ENCODE measurements around the gene KLHL8. TPM values are rescaled to one million over a fixed set of nuclear protein-coding genes. Genes with fewer than 3 reads are reported as not detected.

KLHL8 gene
- total and polyA plus RNA-seq, 12 donors = 2.1 to 14.8 (median 8.9) TPM

- no peaks in the 10 kb centered on the region for H3K36me3 ChIP-seq (replicated peaks in 1 of 2)
- DNase-seq = no peak
- 52 to 61% (median 56%) methylated on average over 1 of the region's 1 CpG for WGBS, 4 donors
- H3K27ac ChIP-seq = no peak overlapping the region
- no peaks in the 10 kb centered on the region for H3K9me3 ChIP-seq (replicated peaks in 1 of 3)
- no peak overlapping the region for H3K4me3 ChIP-seq
- no peaks in the 10 kb centered on the region for H3K27me3 ChIP-seq
- H3K4me1 ChIP-seq (replicated peaks in 1 of 2) = peaks cover 0 to 45% of the 10 kb centered on the region in 2 donors
- intact Hi-C loops (cut with DNase I) = no loop called here
- TF ChIP-seq POLR2A (IDR thresholded peaks at IDR 0.05) = no peak
- TF ChIP-seq, protein P1, sequence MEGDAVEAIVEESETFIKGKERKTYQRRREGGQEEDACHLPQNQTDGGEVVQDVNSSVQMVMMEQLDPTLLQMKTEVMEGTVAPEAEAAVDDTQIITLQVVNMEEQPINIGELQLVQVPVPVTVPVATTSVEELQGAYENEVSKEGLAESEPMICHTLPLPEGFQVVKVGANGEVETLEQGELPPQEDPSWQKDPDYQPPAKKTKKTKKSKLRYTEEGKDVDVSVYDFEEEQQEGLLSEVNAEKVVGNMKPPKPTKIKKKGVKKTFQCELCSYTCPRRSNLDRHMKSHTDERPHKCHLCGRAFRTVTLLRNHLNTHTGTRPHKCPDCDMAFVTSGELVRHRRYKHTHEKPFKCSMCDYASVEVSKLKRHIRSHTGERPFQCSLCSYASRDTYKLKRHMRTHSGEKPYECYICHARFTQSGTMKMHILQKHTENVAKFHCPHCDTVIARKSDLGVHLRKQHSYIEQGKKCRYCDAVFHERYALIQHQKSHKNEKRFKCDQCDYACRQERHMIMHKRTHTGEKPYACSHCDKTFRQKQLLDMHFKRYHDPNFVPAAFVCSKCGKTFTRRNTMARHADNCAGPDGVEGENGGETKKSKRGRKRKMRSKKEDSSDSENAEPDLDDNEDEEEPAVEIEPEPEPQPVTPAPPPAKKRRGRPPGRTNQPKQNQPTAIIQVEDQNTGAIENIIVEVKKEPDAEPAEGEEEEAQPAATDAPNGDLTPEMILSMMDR (IDR thresholded peaks at IDR 0.05) = no peak
These were observed 3.9 kb downstream of the KLHL8 start for GRCh38 chr4:87216469-87216868.

DNA sequence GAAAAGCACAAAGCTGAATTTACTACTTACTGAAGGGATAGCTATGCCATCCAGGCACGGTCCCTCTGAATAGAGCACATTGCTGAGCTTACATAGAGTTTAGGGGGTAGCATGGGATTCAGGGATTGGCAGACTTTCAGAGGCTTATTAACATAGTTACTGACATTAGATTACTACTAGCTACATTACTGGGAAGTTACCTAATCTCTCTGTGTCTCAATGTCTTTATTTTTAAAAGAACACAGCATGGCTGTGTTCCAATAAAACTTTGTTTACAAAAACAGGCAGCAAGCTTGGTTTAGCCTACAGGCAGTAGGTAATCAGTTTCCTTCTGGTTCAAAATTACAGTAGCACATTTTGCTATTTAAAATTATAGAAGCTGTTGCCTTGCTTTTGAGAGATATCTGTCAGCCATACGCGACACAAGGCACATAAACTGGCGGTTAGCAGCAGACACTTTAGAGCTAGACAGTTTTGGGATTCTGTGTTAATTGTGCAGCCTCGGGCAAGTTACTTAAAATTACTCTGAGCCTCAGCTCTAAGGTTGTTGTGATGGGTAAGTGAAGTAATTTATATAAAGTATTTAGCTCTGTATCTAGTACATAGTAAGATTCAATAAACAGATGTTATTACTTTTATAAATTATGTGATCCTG, 6.9 kb downstream of the KLHL8 start:
- DNase-seq = no peak
- peaks cover 0 to 43% of the 10 kb centered on the region in 2 donors for H3K4me1 ChIP-seq (replicated peaks in 1 of 2)
- H3K4me3 ChIP-seq = no peak overlapping the region
- H3K27me3 ChIP-seq = no peaks in the 10 kb centered on the region
- no peaks in the 10 kb centered on the region for H3K36me3 ChIP-seq (replicated peaks in 1 of 2)
- intact Hi-C loops (cut with DNase I) = no loop called here
- no peak for TF ChIP-seq POLR2A (IDR thresholded peaks at IDR 0.05)
- TF ChIP-seq, protein P1 (IDR thresholded peaks at IDR 0.05) = no peak
- no peaks in the 10 kb centered on the region for H3K9me3 ChIP-seq (replicated peaks in 1 of 3)
- no peak overlapping the region for H3K27ac ChIP-seq
- WGBS, 4 donors = 86 to 90% (median 89%) methylated on average over 5 of the region's 5 CpGs

GRCh38 chr4:87211249-87211952, 9.0 kb downstream of the KLHL8 start:
- no peak for DNase-seq
- intact Hi-C loops (cut with DNase I) = no loop called here
- Histone ChIP-seq H3K27ac (no peak overlapping the region), H3K4me3 (no peak overlapping the region), H3K4me1 (replicated peaks in 1 of 2) (peaks cover 0 to 35% of the 10 kb centered on the region in 2 donors), H3K36me3 (replicated peaks in 1 of 2) (no peaks in the 10 kb centered on the region), H3K9me3 (replicated peaks in 1 of 3) (no peaks in the 10 kb centered on the region), H3K27me3 (no peaks in the 10 kb centered on the region)
- TF ChIP-seq, protein P1 (IDR thresholded peaks at IDR 0.05) = no peak
- TF ChIP-seq POLR2A (IDR thresholded peaks at IDR 0.05) = no peak
- 76 to 82% (median 78%) methylated on average over 5 of the region's 5 CpGs for WGBS, 4 donors

GRCh38 chr4:87209696-87210095, 10.7 kb downstream of the KLHL8 start:
- peak in 6 of 7 donors; percentile 30 to 76 (median 62) for DNase-seq
- TF ChIP-seq, protein P1 (IDR thresholded peaks at IDR 0.05) = no peak
- no peak for TF ChIP-seq POLR2A (IDR thresholded peaks at IDR 0.05)
- Histone ChIP-seq H3K36me3 (replicated peaks in 1 of 2) (no peaks in the 10 kb centered on the region), H3K4me3 (no peak overlapping the region), H3K27ac (peak overlapping the region in 2 of 5 donors; percentile 18 to 42), H3K9me3 (replicated peaks in 1 of 3) (no peaks in the 10 kb centered on the region), H3K4me1 (replicated peaks in 1 of 2) (peaks cover 0 to 28% of the 10 kb centered on the region in 2 donors), H3K27me3 (no peaks in the 10 kb centered on the region)
- WGBS, 4 donors = 59 to 72% (median 64%) methylated on average over 6 of the region's 6 CpGs
- intact Hi-C loops (cut with DNase I) = no loop called here

All from adrenal gland (tissue), 12 donors.